HG03135 (cell line): ENCODE data around the gene SFTPB.
"Not testable (repeated sequence)": the region's sequence is repeated elsewhere in the genome, so short reads cannot be mapped to it uniquely, and the experiment has no call there.

Experiments
- ATAC-seq: cut with Tn5 transposase; IDR thresholded peaks from one replicate; pipeline ENCODE4 v1.9.1; 2021; ENCODE audit warnings: mild to moderate bottlenecking, moderate library complexity; ENCODE audit not compliant: unreplicated experiment

SFTPB gene

DNA sequence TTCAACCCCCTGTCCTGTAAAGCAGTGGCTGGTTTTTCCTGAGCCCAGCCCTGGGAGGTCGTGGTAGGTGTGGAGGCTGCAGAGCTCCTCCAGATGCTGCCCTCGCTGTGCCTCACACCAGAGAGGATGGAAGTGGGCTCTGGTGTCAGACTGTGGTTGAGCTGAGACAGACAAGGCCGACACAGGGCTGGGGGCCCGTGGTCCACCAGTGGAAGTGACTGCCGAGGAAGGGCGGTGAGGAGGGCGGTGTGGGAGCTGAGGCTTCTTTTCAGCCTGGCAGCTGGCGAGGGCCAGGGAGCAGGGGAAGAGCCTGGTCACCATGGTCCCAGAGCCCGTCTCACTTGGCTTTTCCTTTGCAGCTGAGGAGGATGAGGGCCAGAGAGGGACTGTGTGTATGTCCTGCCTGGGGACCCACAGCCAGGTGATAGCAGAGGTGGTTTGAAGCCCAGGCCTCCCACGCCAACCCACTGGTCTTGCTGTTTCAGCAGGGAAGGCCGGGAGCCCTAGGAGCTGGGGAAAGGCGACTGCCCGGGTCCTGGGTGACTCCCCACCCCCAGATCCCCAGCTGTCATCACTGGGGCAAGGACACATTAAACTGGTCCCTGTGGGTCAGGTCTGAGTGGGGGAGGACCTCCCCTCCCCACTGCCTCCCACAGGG lies 8.5 kb downstream of the SFTPB start:
- no peak for ATAC-seq

DNA sequence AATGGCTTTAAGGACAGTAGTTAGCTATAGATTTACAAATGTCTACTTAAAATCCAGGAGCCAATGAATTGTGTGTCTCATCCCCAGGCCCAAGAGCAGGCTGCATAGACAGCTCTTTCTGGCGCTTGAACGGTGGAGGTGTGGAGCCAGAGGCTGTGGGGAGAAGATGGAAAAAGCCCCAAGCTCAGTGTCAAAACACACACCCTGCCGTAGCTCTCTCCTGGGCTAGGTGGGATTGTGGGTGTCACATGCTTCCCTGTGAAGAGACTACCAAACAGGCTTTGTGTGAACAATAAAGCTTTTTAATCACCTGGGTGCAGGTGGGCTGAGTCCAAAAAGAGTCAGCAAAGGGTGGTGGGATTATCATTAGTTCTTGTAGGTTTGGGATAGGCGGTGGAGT lies 10.6 kb downstream of the SFTPB start:
- ATAC-seq = not testable (repeated sequence)

DNA sequence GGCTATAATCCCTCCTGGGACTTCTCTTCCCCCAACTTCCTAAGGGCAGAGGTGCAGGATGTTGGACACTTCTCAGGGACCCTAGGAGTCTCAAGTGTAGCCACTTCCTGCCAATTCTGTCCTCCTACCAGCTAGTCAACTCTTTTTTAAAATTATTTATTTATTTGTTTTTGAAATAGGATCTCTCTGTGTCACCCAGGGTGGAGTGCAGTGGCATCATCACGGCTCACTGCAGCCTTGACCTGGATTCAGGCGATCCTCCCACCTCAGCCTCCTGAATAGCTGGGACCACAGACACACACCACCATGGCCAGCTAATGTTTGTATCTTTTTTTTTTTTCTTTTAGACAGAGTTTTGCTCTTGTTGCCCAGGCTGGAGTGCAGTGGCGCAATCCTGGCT lies 11.5 kb downstream of the SFTPB start:
- ATAC-seq = no peak

DNA sequence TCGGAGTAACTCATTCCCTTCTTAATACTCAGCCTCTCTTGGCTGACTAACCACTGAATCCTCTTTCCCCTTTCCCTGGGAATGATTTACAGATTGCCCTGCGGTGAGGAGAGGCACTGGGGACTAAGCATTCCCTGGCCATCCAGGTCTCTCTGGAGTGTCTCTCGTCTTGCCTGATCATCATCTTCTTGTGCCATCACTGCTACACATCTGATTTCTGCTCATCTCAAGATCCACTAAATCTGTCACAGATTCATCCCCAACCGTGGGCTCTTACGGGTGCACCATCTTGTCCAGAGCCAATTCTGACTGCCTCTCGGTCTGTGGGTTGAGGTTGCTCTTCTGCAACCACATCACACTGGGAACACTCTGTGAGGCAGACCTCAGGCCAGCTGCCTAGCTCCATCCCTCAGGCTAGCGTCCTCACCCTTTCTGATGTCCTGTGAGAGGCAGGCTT lies 12.0 kb downstream of the SFTPB start:
- ATAC-seq = no peak

DNA sequence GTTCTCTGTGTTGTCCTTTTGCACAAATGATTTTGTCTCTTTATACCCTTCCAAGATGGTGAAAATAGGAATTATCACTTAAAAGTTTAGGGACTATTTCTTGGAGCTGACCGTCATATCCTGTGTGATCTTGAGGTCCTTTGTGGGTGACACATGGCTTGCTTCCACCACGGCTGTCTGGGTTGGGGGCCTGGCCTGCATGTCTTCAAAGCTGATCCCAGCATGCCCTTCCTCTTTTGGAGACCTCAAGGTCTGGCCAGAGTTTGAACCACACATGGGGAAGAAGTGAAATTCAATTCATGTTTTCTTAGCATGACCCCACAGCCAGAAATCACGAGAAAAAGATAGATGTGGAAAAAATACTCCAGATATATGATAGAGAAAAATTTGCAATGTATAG lies 14.0 kb downstream of the SFTPB start:
- ATAC-seq = no peak

DNA sequence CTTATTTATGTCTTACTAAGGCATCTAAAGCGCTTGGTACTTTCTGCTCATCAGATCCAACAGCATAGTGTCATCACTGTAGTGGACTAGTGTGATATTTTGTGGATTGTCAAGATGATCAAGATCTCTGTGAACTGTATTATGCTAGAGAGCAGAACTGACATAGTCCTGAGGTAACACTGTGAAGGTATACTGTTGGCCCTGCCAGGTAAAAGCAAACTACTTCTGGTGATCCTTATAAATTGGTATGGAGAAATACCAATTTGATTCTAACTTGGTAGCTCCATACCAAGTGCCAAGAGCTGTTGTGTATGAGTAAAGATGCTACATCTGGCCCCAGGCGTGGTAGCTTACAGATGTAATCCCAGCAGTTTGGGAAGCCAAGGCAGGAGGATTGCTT lies 15.9 kb downstream of the SFTPB start:
- ATAC-seq = no peak

DNA sequence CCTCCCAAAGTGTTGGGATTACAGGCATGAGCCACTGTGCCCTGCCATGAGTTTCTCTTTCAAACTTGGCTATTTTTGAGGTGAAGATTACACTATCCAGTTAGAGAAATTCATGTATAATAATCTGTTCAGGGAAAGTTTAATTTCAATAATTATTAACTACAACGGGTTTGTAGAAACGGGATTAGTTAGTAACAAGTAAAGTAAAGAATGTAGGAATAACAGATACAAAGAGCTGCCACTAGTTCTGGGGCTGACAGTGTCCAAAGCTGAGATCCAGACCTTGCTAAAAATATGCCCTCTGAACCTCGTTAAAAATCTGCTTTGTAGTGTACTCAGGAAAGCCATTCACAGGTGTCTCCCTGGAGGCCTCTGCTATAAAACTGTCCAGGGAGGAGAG lies 16.9 kb downstream of the SFTPB start:
- ATAC-seq = no peak

DNA sequence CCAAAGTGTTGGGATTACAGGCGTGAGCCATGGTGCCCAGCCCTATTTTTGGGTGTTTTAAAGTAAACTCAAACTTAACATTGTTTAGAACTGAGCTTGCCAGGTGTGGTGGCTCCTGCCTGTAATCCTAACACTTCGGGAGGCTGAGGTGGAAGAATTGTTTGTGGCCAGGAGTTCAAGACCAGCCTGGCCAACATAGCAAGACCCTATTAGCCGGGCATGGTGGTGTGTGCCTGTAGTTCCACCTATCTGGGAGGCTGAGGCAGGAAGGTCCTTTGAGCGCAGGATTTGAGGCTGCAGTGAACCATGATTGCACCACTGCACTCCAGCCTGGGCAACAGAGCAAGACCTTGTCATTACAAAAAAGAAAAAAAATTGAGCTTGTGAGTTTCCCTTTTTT lies 17.5 kb downstream of the SFTPB start:
- ATAC-seq = no peak

DNA sequence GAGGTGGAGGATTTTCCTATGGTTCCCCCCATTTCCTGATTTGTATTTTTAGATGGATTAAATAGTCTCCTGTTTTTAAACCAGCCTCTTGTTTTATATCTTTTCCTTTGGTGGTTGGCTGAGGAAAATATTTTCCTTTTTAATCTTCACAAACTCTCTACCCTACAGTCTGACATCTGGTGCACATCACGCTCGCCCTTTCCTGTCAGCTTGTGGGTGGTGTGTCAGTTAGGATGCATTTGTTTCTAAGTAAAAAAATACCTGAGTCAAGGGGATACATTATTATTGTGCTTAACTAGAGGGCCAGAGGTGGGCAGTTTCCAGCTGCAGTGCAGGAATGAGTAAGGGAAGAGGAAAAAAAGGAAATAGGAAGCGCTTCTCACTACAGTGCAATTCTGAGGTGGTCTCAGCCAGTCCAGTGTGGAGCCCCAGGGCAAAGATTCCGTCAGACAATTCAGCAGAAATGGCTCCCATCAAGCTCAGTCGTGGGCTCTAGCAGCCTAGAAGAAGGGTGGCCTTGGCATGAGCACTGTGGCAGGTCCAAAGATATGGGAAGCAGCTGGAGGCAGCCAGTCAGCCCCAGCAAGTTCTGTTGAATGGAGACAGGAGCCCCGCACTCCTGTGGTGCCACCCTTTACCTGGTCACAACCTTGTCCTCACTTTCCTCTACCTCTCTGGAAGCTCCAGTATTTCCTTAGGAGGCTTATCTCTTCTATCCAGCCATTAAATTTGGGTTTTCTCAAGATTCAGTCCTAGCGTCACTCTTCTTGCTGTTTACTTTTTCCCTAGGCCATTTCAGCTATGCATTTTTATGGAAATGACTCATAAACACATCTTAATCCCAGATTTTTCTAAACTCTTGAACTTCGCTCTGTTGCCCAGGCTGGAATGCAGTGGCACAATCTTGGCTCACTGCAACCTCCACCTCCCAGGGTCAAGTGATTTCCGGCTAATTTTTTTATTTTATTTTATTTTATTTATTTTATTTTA lies 18.5 kb downstream of the SFTPB start:
- no peak for ATAC-seq

DNA sequence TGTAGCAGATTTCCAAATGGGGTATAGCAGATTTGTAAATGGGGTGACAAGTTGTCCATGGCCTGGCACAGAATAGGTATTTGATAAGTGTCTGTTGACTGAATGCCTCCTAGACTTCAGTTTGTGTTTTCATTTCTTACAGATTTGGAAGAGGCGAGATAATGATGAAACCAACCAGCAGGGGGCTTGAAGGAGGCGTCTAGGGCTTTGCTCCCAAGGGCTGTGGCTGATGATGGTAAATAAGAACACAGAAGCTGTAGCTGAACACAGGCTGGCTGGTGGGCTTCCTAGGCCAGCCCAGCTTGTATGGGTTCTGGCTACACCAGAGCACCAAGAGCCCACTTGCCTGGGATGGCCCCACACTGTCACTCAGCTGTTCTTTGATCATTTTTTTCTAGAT lies 19.4 kb downstream of the SFTPB start:
- ATAC-seq = peak; percentile 31

DNA sequence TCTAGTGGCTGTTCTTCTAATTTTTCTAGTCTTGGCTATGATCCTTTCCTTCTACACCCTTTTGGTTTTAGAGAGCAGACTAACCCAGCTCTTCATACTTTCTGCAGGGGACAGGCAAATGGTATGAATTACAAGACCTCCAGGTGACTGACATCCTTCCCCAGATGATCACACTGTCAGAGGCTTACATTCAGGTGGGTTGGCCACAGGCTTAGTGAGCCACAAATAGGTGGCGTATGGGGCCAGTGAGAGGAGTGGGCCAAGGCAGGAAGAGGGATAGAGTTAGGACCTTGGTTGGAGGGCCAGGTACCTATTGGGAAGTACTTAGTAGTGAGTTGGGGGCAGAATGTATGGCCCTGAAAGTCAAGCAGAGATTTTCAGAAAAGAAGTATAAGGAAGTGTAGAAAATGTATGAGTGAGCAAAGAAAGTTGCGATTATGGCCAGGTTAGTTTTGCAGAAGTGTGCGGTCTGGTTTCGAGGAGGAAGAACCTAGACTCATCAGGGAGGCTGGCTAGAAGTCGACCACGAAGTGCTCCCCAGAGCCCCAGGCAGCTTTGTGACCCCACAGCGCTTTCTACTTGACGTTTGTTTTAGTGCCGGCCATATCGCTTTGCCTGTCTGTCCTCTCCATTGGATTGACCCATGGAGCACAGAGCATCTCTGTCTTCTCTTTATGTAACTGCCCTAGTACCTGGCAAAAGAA lies 20.0 kb downstream of the SFTPB start:
- ATAC-seq = peak; percentile 59

DNA sequence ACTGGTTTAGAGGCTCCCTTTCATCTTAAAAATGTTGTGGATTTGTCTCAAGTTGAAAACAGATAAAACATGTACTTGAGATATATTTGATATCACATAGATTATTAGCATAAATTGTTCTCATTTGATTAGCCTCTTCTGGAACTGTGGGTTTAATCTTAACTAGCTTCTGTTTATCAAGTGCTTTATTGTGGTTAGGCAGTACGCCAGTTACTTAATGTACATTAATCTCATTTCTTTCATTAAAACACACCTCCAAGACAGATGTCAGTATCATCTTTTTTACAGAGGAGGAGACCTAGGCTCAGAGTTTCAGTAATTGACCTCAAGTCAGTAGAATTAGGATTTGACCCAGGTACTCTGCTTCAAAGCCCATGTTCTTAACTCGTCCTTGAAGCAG lies 21.8 kb downstream of the SFTPB start:
- ATAC-seq = no peak

DNA sequence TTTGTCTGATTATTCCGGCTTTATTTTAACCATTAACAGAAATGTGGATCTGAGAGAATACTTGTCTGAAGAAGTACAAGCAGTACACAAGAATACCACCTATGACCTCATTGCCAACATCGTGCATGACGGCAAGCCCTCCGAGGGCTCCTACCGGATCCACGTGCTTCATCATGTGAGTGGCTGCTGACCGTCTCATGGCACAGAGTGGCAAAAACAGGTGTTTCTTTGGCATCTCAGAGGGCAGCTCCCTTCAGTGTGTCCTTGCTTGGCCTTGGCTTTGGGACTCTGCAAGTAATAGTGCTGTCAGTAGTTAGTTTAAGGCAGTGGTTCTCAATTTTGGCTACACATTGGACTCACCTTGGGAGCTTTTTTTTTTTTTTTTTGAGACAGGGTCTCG lies 23.1 kb downstream of the SFTPB start:
- no peak for ATAC-seq

DNA sequence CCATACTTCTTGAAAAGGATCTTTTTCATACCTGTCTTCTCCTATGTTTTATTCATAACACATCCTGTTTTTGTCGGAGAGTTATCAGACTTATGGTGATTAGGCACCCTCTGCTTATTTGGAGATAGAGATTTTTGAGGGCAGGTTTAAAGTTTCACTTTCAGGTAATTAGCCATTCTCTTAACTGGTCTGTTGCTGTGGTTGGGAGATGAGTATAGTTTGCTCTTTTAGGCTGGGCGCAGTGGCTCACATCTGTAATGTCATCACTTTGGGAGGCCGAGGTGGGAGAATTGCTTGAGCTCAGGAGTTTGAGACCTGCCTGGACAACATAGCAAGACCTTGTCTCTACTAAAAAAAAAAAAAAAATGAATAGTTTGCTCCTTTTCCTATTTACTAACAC lies 25.3 kb downstream of the SFTPB start:
- ATAC-seq = peak; percentile 71

DNA sequence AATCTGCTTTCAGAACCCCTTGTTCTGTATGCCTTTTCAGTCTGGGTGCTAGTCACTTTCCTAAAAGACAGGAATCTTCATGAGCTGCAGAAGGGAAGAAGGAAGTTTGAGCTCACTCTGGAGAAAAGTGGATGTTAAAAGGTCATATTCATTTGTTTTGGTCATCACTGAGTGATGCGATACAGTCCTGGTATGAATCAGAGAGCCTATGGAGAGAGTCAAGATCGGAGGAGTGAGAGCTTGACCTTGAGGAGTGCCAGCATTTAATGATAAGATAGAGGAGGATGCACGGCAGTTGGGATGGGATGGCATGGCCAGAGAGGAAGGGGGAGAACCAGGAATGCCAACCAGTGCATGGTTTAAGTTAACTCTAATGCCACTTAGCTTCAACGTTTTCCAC lies 32.4 kb downstream of the SFTPB start:
- no peak for ATAC-seq

DNA sequence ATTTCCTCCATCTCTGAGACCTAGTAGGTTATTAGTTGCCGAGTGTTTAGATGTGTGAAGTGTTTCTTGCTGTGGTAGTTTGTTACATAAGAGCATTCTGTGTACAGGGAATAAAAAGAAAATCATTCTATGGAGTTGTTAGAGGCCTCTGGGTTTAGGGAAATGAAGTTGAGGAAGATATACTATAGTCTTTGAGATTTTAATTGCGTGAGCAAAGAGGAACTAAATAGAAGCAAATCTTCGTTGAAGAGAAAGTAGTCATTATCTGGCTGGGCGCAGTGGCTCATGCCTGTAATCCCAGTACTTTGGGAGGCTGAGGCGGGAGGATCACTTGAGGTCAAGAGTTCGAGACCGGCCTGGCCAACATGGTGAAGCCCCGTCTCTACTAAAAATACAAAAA lies 33.0 kb downstream of the SFTPB start:
- ATAC-seq = no peak

DNA sequence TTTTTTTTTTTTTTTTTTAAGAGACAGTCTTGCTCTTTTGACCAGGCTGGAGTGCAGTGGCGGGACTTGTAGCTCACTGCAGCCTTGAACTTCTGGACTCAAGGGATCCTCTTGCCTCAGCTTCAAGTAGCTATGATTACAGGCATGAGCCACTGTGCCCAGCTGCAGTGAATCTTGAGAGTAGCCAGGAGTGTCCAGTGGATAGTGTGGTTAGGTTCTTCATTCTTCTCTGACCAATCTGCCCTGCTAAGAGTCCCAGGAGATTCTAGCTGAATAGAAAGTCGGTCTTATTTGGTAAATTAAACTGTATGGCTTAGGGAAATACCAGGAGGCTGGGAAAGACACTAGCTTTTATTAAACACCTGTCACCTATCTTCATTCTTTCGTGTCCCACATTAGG lies 36.7 kb downstream of the SFTPB start:
- no peak for ATAC-seq

DNA sequence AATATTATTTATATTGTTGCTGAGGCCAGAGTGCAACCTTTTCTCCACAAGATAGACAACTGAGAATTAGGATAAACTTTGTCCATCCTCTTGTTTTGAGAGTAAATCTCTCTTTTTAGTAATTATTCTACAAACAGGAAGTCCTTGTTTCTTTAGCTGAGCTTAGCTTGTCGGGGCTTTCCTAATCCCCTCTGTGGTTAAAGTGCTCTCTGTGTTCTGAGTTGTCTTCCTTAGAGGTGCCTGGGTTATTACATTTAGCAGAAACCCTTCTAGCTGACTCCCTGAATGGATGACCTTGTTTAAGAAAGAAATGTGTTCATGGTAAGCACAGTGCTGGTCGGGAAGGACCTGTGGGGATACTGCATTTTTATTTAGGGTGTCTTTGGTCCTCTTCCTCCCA lies 39.3 kb downstream of the SFTPB start:
- no peak for ATAC-seq

DNA sequence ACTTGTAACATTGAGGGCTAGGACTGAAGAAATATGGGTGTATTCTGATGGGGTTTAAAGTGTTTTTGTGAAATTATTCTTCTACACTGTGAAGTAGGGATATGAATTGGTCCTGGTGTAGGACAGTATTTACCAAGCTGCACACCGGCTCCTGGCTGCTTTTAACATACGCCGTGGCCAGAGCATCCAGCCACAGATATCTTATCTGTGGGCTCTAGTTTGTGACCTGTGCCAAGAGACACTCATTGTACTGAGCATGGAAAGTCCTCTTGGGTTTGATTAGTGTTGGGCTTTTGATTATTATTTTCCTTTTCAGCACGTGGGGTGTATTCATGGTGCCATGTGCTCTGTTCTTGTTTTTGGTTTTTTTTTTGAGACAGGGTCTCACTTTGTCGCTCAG lies 44.0 kb downstream of the SFTPB start:
- ATAC-seq = no peak

DNA sequence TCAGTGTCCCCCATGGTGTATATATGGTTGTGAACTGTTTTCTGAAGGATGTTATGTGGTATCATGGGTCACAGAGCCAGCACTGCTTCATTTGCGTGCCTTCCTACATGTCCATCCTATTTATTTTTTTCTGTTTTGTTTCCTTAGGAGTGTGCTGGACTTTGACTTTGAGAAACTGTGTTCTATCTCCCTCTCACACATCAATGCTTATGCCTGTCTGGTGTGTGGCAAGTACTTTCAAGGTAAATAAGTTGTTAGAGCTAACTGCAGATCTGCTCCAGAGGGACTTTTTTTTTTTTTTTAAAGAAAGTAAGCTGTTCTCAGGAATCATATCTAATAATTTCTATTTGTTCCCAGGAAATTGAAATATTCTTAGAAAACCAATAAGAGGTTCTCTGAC lies 46.7 kb downstream of the SFTPB start:
- no peak for ATAC-seq

DNA sequence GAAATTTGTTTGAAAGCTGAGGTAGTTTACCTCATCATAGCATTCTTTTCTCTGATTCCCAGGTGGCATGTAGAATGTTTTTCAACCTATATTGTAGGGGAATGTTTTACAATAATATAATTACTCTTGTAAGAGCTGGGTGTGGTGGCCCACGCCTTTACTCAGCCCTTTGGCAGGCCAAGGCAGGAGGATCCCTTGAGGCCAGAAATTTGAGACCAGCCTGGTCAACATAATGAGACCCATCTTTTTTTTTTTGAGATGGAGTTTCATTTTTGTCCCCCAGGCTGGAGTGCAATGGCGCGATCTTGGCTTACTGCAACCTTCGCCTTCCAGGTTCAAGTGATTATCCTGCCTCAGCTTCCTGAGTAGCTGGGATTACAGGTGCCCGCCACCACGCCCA lies 48.4 kb downstream of the SFTPB start:
- ATAC-seq = no peak

DNA sequence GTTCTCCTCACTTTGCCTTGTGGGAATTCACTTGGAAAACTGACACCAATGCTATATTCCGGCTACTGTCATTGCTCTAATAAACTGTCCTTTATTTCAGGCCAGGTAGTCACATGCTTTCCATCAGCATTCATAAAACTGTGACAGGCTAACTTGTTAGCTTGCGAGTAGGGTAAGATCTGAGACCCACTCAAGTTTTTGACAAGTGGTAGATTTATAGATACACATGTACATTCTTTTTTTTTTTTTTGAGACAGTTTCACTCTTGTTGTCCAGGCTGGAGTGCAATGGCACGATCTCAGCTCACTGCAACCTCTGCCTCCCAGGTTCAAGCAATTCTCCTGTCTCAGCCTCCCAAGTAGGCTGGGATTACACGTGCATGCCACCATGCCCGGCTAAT lies 50.3 kb downstream of the SFTPB start:
- not testable (repeated sequence) for ATAC-seq
